Activated CD4-positive, alpha-beta T cell treated with anti-CD3 and anti-CD28 coated beads for 36 hours (primary cell): ENCODE results near the gene CDH24. TPM values are rescaled to one million over a fixed set of nuclear protein-coding genes. Genes with fewer than 3 reads are reported as not detected.

Experiments used
- ATAC-seq: fragments of 200-7000 bp; cut with Tn5 transposase; one replicate; pipeline ENCODE4 v1.10.0; 2021; ENCODE audit warnings: mild to moderate bottlenecking, moderate library complexity
- CTCF ChIA-PET: fragments of 350-600 bp; sonication (Branson Sonifier 250); formaldehyde crosslinking; loops from one replicate; lab custom pipeline; 2021; ENCODE audit warnings: antibody characterized with exemption; lab: Charles Lee
- POLR2A ChIA-PET: fragments of 350-600 bp; sonication (Branson Sonifier 250); formaldehyde crosslinking; loops from one replicate; lab custom pipeline; 2021; ENCODE audit warnings: antibody characterized with exemption, inconsistent platforms; lab: Charles Lee
- DNase-seq: peaks from one replicate; pipeline ENCODE4 v3.0.0-alpha.2; 2020
- H3K27ac Mint-ChIP-seq: one replicate; pipeline ENCODE4 v1.8.0; 2021; ENCODE audit warnings: mixed read lengths
- H3K27me3 Mint-ChIP-seq: one replicate; pipeline ENCODE4 v1.8.0; 2021; ENCODE audit warnings: mixed read lengths
- H3K36me3 Mint-ChIP-seq: one replicate; pipeline ENCODE4 v1.8.0; 2021; ENCODE audit warnings: low read depth, mixed read lengths
- H3K4me1 Mint-ChIP-seq: one replicate; pipeline ENCODE4 v1.8.0; 2021; ENCODE audit warnings: mixed read lengths
- H3K4me3 Mint-ChIP-seq: one replicate; pipeline ENCODE4 v1.8.0; 2021; ENCODE audit warnings: mild to moderate bottlenecking, moderate library complexity, mixed read lengths
- H3K9me3 Mint-ChIP-seq: one replicate; pipeline ENCODE4 v1.8.0; 2021; ENCODE audit warnings: low read depth, mixed read lengths
- intact Hi-C, 2 experiments: fragments of 100-400 bp; cut with DNase I in 1 of 2; cut with micrococcal nuclease in 1 of 2; formaldehyde crosslinking; loops; one replicate each; pipeline versions ENCODE4 v1.14.2 to v1.15.1; 2022 to 2024; cut with DNase I, micrococcal nuclease
- total RNA-seq, 2 experiments: library from RNA; stranded (reverse); gene quantifications; one replicate each; pipeline ENCODE4 v1.2.3, GENCODE V29; 2021

CDH24 gene
- total RNA-seq, 2 experiments from 2014 or later = 0.82 to 1.1 TPM

DNA sequence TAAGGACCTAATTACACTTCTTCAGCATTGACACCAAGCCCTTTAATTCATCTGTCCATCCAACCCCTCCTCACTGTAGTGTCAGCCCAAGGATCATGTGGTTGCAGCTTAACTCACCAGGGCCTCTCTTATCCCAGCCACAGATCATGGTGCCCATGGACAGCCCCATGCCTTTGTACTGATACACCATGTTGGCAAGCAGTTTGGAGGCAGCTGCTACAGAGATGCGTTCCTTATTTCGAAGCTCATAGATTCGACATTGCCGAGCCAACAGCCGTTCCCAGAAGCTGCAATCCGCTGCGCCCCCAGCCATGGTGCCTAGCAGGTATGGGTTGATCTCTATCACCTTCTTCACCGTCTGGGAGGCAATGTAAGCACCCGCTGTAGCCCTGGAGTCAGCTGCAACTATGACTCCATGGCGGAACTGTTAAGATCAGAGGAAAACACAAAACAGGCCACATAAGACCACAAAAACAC is 24.0 kb downstream of the CDH24 start:
- Mint-ChIP-seq H3K27ac (peak overlapping the region; percentile 97), H3K36me3 (peaks cover 48% of the 10 kb centered on the region), H3K9me3 (peaks cover 2% of the 10 kb centered on the region), H3K27me3 (no peaks in the 10 kb centered on the region), H3K4me1 (peaks cover 47% of the 10 kb centered on the region), H3K4me3 (peak overlapping the region; percentile 97)
- CTCF ChIA-PET = interaction anchor here (0.7 to 4.3 kb wide), 12 partner anchors 16 to 115 kb away, joined by 3 to 20 read pairs (median 5); partner anchors contain the start of genes CDH24, PRMT5 and RBM23
- DNase-seq (peak; percentile 17), ATAC-seq (no peak)
- POLR2A ChIA-PET = no interaction called here
- intact Hi-C loops = loop anchor here in 1 of 2 experiments (10.0 kb wide), 2 partner anchors 448 to 1112 kb away; partner anchors contain the start of genes DAD1, EMC9, PSME2 and RNF31

DNA sequence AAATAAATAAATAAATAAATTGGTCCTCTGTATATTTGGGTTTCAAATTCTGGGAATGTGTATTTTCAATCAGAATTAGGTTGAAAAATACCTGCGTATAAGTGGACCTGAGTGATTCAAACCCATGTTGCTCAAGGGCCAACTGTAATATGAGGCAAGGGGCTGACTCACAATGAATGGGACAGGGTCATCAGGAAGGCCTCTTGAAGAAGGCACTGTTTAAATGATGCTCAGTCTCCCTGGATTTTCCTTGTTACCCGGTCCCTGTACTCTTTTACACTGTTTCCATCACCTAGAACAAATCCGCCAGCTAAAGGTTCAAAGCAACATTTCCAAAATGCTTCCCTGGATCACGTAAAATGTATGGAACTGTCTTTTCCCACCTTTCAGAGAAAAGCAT is 26.4 kb downstream of the CDH24 start:
- intact Hi-C loops = loop anchor here in 1 of 2 experiments (10.0 kb wide), 2 partner anchors 446 to 1114 kb away; partner anchors contain the start of genes DAD1, EMC9, PSME2 and RNF31
- Mint-ChIP-seq H3K27ac (peak overlapping the region; percentile 19), H3K4me1 (peaks cover 56% of the 10 kb centered on the region), H3K4me3 (no peak overlapping the region), H3K36me3 (peaks cover 61% of the 10 kb centered on the region), H3K27me3 (no peaks in the 10 kb centered on the region), H3K9me3 (peaks cover 2% of the 10 kb centered on the region)
- ATAC-seq = no peak
- CTCF ChIA-PET = interaction anchor here (0.6 to 4.3 kb wide), 8 partner anchors 9 to 80 kb away, joined by 3 to 20 read pairs (median 4); no protein-coding TSS in a partner anchor
- no peak for DNase-seq
- POLR2A ChIA-PET = interaction anchor here (0.6 kb wide), 1 partner anchor 61 kb away, joined by 3 read pairs; no protein-coding TSS in a partner anchor

- ATAC-seq = peak; percentile 60
- POLR2A ChIA-PET = interaction anchor here (2.4 kb wide), 1 partner anchor 22 kb away, joined by 8 read pairs; no protein-coding TSS in a partner anchor
- H3K9me3 Mint-ChIP-seq = no peaks in the 10 kb centered on the region
- no peaks in the 10 kb centered on the region for H3K27me3 Mint-ChIP-seq
- CTCF ChIA-PET = interaction anchor here (0.7 to 2.7 kb wide), 10 partner anchors 10 to 70 kb away, joined by 3 to 16 read pairs (median 3); partner anchors contain the start of gene C14orf119
- DNase-seq = peak; percentile 65
- peak overlapping the region; percentile 85 for H3K27ac Mint-ChIP-seq
- intact Hi-C loops = no loop called here
- H3K4me1 Mint-ChIP-seq = peaks cover 61% of the 10 kb centered on the region
- H3K36me3 Mint-ChIP-seq = peaks cover 73% of the 10 kb centered on the region
- H3K4me3 Mint-ChIP-seq = peak overlapping the region; percentile 32
Measured at GRCh38 chr14:23028799-23029198, 28.5 kb downstream of the CDH24 start.

DNA sequence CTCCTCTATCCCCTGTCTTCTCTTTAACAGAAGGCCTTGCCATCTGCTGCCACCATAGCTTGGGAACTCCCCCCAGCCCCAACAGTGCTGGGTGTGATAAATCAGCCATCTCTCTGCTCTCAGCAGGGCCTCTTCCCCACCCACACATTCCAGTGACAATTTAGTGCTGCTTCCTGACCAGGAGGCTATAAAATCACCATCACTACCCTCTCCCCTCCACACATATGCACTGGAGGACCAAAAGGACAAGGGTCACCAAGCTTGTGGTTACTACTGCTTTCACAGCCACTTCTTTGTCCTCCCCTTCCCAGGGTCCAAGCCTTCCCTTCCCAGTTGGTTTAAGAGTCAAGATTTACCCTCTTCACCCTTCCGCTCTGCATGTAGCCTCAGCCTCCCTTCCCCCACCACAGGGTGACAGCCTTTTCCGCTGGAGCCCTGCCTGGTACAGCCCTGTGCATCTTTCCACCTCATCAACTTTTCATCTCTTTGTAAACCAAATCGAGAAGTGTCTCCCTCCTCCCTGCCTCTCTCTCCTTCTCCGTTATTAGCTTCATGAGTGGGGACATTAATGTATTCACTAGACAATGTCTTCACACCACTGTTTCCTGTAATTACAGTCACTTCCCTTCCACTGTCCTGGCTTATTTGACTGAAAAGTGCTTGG is 32.0 kb downstream of the CDH24 start:
- Mint-ChIP-seq H3K4me1 (peaks cover 72% of the 10 kb centered on the region), H3K27me3 (no peaks in the 10 kb centered on the region), H3K9me3 (no peaks in the 10 kb centered on the region), H3K4me3 (peak overlapping the region; percentile 37), H3K27ac (peak overlapping the region; percentile 90), H3K36me3 (peaks cover 57% of the 10 kb centered on the region)
- ATAC-seq = peak; percentile 58
- POLR2A ChIA-PET = interaction anchor here (0.6 to 2.0 kb wide), 2 partner anchors 13 to 18 kb away, joined by 3 to 6 read pairs; no protein-coding TSS in a partner anchor
- CTCF ChIA-PET = interaction anchor here (0.6 to 6.5 kb wide), 10 partner anchors 10 to 95 kb away, joined by 3 to 44 read pairs (median 9); partner anchors contain the start of genes CDH24 and PRMT5
- DNase-seq = peak; percentile 70
- intact Hi-C loops = no loop called here

DNA sequence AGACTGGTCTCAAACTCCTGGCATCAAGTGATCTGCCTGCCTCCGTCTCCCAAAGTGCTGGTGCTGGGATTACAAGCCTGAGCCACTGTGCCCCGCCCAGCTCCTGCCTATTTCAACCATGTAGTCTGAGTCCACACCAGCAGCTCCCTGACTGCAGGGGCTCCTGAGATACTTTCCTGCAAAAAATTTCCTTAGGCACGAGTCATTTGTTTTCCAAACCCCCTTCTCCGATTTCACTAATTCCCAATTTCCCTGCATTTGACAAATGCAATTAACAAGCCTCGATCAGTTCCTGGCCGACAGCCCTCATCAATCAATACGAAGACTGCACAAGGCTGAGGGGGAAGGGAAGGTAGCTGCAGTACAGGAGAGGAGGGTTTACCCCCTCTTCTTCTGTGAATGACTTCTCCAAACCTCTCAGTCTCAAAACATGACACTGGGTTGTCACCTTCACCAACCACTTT is 32.7 kb downstream of the CDH24 start:
- ATAC-seq (peak; percentile 67), DNase-seq (no peak)
- no peaks in the 10 kb centered on the region for H3K27me3 Mint-ChIP-seq
- H3K27ac Mint-ChIP-seq = peak overlapping the region; percentile 90
- POLR2A ChIA-PET = interaction anchor here (0.6 to 2.0 kb wide), 2 partner anchors 13 to 18 kb away, joined by 3 to 6 read pairs; no protein-coding TSS in a partner anchor
- CTCF ChIA-PET = interaction anchor here (0.6 to 6.5 kb wide), 12 partner anchors 9 to 95 kb away, joined by 3 to 44 read pairs (median 9); partner anchors contain the start of genes AJUBA, CDH24 and PRMT5
- no peaks in the 10 kb centered on the region for H3K9me3 Mint-ChIP-seq
- H3K36me3 Mint-ChIP-seq = peaks cover 57% of the 10 kb centered on the region
- intact Hi-C loops = no loop called here
- peak overlapping the region; percentile 37 for H3K4me3 Mint-ChIP-seq
- peaks cover 74% of the 10 kb centered on the region for H3K4me1 Mint-ChIP-seq

DNA sequence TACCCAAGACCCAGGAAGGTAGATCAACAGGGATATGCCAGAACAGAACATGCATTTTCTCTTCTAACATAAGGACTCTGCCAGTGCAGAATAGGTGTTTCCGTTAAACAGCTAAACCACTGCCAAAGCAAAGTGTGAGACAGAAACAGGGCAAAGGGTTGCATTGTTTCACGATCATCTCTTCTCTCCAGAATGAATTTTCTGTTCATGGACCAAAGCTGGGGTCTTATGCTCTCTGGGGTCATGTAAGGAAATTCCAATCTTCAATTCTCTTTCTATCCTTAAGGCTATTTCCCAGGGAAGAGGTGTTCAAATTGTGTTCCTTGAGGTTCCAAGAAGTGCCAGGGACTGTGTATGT is 33.5 kb downstream of the CDH24 start:
- ChIA-PET CTCF (interaction anchor here (0.6 to 6.5 kb wide), 14 partner anchors 8 to 94 kb away, joined by 3 to 44 read pairs (median 9); partner anchors contain the start of genes AJUBA, CDH24 and PRMT5), POLR2A (interaction anchor here (0.6 to 2.0 kb wide), 2 partner anchors 17 to 45 kb away, joined by 4 to 6 read pairs; no protein-coding TSS in a partner anchor)
- H3K9me3 Mint-ChIP-seq = no peaks in the 10 kb centered on the region
- H3K36me3 Mint-ChIP-seq = peaks cover 49% of the 10 kb centered on the region
- ATAC-seq (no peak), DNase-seq (no peak)
- peaks cover 66% of the 10 kb centered on the region for H3K4me1 Mint-ChIP-seq
- intact Hi-C loops = no loop called here
- H3K27ac Mint-ChIP-seq = peak overlapping the region; percentile 55
- H3K4me3 Mint-ChIP-seq = no peak overlapping the region
- H3K27me3 Mint-ChIP-seq = no peaks in the 10 kb centered on the region

GRCh38 chr14:23023022-23023794 is 34.1 kb downstream of the CDH24 start:
- ATAC-seq (no peak), DNase-seq (no peak)
- Mint-ChIP-seq H3K4me3 (peak overlapping the region; percentile 31), H3K36me3 (peaks cover 46% of the 10 kb centered on the region), H3K4me1 (peaks cover 63% of the 10 kb centered on the region), H3K9me3 (no peaks in the 10 kb centered on the region), H3K27me3 (no peaks in the 10 kb centered on the region), H3K27ac (peak overlapping the region; percentile 61)
- ChIA-PET POLR2A (interaction anchor here (0.6 to 2.0 kb wide), 2 partner anchors 16 to 45 kb away, joined by 4 to 6 read pairs; no protein-coding TSS in a partner anchor), CTCF (interaction anchor here (0.6 to 6.5 kb wide), 11 partner anchors 11 to 93 kb away, joined by 3 to 44 read pairs (median 11); partner anchors contain the start of genes AJUBA, CDH24, PRMT5 and PSMB5)
- intact Hi-C loops = no loop called here

DNA sequence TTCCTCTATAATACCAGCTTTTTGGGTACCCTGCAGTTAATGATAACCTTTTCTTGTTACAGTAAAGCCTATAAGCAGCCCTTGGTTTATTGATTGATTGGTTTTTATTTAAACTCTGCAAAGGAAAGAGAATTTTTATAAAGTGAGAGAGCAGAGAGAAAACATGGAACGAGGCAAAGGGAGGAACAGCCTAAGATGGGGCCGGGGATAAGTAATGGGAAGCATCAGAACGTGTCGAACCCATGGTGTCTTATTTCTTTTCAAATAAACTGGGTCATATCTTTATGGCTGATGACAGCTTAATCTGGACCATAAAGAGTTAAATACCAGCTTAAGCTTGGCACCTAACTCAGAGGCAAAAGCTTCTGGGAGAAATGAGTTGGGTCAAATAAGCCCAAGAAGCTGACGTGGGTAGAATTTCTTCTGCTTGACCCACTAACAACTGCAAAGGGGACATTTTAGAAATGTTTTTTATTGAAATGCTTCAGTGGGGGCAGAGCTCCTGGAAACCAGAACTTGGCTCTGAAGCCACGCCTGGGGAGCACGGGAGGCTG is 35.4 kb downstream of the CDH24 start:
- DNase-seq (no peak), ATAC-seq (no peak)
- Mint-ChIP-seq H3K9me3 (no peaks in the 10 kb centered on the region), H3K4me3 (peak overlapping the region; percentile 50), H3K36me3 (peaks cover 38% of the 10 kb centered on the region), H3K4me1 (peaks cover 58% of the 10 kb centered on the region), H3K27ac (peak overlapping the region; percentile 90), H3K27me3 (no peaks in the 10 kb centered on the region)
- CTCF ChIA-PET = interaction anchor here (0.6 to 6.5 kb wide), 12 partner anchors 9 to 169 kb away, joined by 3 to 44 read pairs (median 4); partner anchors contain the start of genes CDH24 and PRMT5
- intact Hi-C loops = no loop called here
- POLR2A ChIA-PET = interaction anchor here (0.7 to 1.2 kb wide), 2 partner anchors 16 to 135 kb away, joined by 3 to 4 read pairs; no protein-coding TSS in a partner anchor

DNA sequence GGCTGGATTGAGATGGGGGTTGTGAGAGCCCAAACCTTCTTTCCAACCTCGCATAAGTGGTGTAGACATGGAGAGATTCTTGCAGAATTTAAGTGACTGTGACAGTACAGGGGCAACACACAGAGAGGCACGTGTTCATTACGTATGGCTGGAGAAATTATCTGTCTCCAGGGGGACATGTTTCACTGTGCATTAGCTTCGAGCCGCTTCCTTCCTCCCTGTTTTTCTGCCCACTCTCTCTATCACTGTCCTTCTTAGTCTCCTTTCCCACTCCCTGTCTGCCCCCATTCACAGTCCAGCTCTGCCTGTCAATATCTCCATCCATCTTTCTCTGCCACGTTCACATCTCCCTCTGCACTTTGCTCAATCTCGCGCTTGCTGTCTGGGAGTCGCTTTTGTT is 35.9 kb downstream of the CDH24 start:
- Mint-ChIP-seq H3K36me3 (peaks cover 38% of the 10 kb centered on the region), H3K27ac (peak overlapping the region; percentile 90), H3K27me3 (no peaks in the 10 kb centered on the region), H3K9me3 (no peaks in the 10 kb centered on the region), H3K4me1 (peaks cover 58% of the 10 kb centered on the region), H3K4me3 (peak overlapping the region; percentile 50)
- ChIA-PET POLR2A (interaction anchor here (1.2 kb wide), 1 partner anchor 15 kb away, joined by 4 read pairs; no protein-coding TSS in a partner anchor), CTCF (interaction anchor here (0.6 to 6.5 kb wide), 17 partner anchors 9 to 169 kb away, joined by 3 to 44 read pairs (median 4); partner anchors contain the start of genes CDH24 and PRMT5)
- DNase-seq = no peak
- no peak for ATAC-seq
- intact Hi-C loops = no loop called here
